Prostate gland (tissue), 2 donors: ENCODE data around the gene QTRT2. TPM values are rescaled to one million over a fixed set of nuclear protein-coding genes. Genes with fewer than 3 reads are reported as not detected.

Source experiments
- DNase-seq: peaks from one replicate; pipeline ENCODE4 v3.0.0-alpha.2; 2019; ENCODE audit warnings: low spot score
- H3K27ac ChIP-seq, 2 donors: fragments of 200-600 bp; sonication (generic); 2 replicates each; pipeline ENCODE4 v1.5.1; 2017 to 2019
- H3K27me3 ChIP-seq: fragments of 200-600 bp; sonication (generic); replicated peaks from 2 replicates; pipeline ENCODE4 v1.5.1; 2019; ENCODE audit not compliant: insufficient read depth
- H3K36me3 ChIP-seq, 2 donors: fragments of 200-600 bp; sonication (generic); 1 replicate in 1 of 2; 2 replicates in 1 of 2; pipeline versions ENCODE4 v1.5.1 to v1.8.1; 2017 to 2019
- H3K4me1 ChIP-seq: fragments of 200-600 bp; sonication (generic); replicated peaks from 2 replicates; pipeline ENCODE4 v1.5.1; 2019
- H3K4me3 ChIP-seq, 2 donors: fragments of 200-600 bp; sonication (generic); 2 replicates each; pipeline ENCODE4 v1.5.1; 2017 to 2019
- H3K9me3 ChIP-seq: fragments of 200-600 bp; sonication (generic); 2 replicates; pipeline ENCODE4 v1.5.1; 2017
- POLR2A ChIP-seq: fragments of 450-650 bp; IDR thresholded peaks from one replicate; pipeline ENCODE4 v1.6.1; 2016; ENCODE audit warnings: antibody characterized with exemption, mild to moderate bottlenecking
- POLR2AphosphoS5 ChIP-seq: sonication (generic); formaldehyde crosslinking; IDR thresholded peaks from one replicate; pipeline ENCODE4 v1.6.1; 2017; ENCODE audit warnings: antibody characterized with exemption
- WGBS: methylation state at CpG from one replicate; pipeline ENCODE4 v1.1.5; 2018; 5-methylcytosine and 5-hydroxymethylcytosine counted together
- intact Hi-C: fragments of 100-400 bp; cut with DNase I; formaldehyde crosslinking; loops from one replicate; pipeline ENCODE4 v1.14.2; 2022
- total RNA-seq, 2 donors: library from RNA; depleted of rRNA; stranded (reverse); fragments of >200 nt; gene quantifications; one replicate each; pipeline ENCODE4 v1.1.0, GENCODE V29; 2016
- TF ChIP-seq, protein P1 (sequence below), 4 experiments: fragments of 200-600 bp in 2 of 4; fragments of 450-650 bp in 2 of 4; sonication (generic) in 2 of 4; IDR thresholded peaks; 1 replicate in 3 of 4; 2 replicates in 1 of 4; pipeline ENCODE4 v1.5.1; 2016 to 2019; ENCODE audit warnings: antibody characterized with exemption in 4 of 4, mild to moderate bottlenecking in 2 of 4, moderate library complexity in 2 of 4

QTRT2 gene
- total RNA-seq, 2 donors from 2014 or later = 11.7 to 20.8 TPM

GRCh38 chr3:114103858-114104257 lies 47.3 kb downstream of the QTRT2 start:
- intact Hi-C loops = no loop called here
- no peaks in the 10 kb centered on the region for H3K27me3 ChIP-seq
- no peaks in the 10 kb centered on the region for H3K36me3 ChIP-seq
- TF ChIP-seq POLR2A (no peak), POLR2AphosphoS5 (no peak)
- TF ChIP-seq, protein P1, sequence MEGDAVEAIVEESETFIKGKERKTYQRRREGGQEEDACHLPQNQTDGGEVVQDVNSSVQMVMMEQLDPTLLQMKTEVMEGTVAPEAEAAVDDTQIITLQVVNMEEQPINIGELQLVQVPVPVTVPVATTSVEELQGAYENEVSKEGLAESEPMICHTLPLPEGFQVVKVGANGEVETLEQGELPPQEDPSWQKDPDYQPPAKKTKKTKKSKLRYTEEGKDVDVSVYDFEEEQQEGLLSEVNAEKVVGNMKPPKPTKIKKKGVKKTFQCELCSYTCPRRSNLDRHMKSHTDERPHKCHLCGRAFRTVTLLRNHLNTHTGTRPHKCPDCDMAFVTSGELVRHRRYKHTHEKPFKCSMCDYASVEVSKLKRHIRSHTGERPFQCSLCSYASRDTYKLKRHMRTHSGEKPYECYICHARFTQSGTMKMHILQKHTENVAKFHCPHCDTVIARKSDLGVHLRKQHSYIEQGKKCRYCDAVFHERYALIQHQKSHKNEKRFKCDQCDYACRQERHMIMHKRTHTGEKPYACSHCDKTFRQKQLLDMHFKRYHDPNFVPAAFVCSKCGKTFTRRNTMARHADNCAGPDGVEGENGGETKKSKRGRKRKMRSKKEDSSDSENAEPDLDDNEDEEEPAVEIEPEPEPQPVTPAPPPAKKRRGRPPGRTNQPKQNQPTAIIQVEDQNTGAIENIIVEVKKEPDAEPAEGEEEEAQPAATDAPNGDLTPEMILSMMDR (IDR thresholded peaks at IDR 0.05) = no peak
- no peaks in the 10 kb centered on the region for H3K4me1 ChIP-seq
- WGBS = 93% methylated on average over 4 of the region's 4 CpGs
- no peaks in the 10 kb centered on the region for H3K9me3 ChIP-seq
- DNase-seq = no peak
- H3K4me3 ChIP-seq = no peak overlapping the region
- no peak overlapping the region for H3K27ac ChIP-seq

GRCh38 chr3:114104414-114104813 lies 47.9 kb downstream of the QTRT2 start:
- 75% methylated on average over 3 of the region's 3 CpGs for WGBS
- no peaks in the 10 kb centered on the region for H3K27me3 ChIP-seq
- DNase-seq = no peak

DNA sequence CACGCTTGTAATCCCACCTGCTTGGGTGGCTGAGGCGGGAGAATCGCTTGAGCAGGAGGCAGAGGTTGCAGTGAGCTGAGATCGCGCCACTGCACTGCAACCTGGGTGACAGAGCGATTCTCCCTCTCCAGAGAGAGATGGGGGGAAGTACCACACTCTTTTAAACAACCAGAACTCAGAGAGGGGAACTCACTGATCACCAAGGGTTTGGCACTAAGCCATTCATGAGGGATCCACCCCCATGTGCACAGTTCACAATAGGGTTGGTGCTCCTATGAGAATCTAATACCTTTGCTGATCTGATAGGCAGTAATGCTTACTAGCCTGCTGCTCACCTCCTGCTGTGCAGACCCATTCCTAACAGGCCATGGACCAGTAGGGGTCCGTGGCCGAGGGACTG lies 51.6 kb downstream of the QTRT2 start:
- intact Hi-C loops = no loop called here
- no peak for DNase-seq
- 91% methylated on average over 8 of the region's 8 CpGs for WGBS
- H3K27ac ChIP-seq = no peak overlapping the region
- H3K9me3 ChIP-seq = no peaks in the 10 kb centered on the region
- H3K36me3 ChIP-seq = no peaks in the 10 kb centered on the region
- TF ChIP-seq POLR2A (no peak), POLR2AphosphoS5 (no peak)
- TF ChIP-seq, protein P1 (IDR thresholded peaks at IDR 0.05) = no peak
- H3K27me3 ChIP-seq = no peaks in the 10 kb centered on the region
- H3K4me3 ChIP-seq = no peak overlapping the region
- no peaks in the 10 kb centered on the region for H3K4me1 ChIP-seq

More at GRCh38 chr3:114104414-114104813, 47.9 kb downstream of the QTRT2 start:
- Histone ChIP-seq H3K36me3 (no peaks in the 10 kb centered on the region), H3K9me3 (no peaks in the 10 kb centered on the region), H3K4me3 (no peak overlapping the region), H3K27ac (no peak overlapping the region), H3K4me1 (no peaks in the 10 kb centered on the region)
- TF ChIP-seq POLR2AphosphoS5 = no peak
- no peak for TF ChIP-seq POLR2A
- TF ChIP-seq, protein P1 (IDR thresholded peaks at IDR 0.05) = no peak
- intact Hi-C loops = no loop called here

DNA sequence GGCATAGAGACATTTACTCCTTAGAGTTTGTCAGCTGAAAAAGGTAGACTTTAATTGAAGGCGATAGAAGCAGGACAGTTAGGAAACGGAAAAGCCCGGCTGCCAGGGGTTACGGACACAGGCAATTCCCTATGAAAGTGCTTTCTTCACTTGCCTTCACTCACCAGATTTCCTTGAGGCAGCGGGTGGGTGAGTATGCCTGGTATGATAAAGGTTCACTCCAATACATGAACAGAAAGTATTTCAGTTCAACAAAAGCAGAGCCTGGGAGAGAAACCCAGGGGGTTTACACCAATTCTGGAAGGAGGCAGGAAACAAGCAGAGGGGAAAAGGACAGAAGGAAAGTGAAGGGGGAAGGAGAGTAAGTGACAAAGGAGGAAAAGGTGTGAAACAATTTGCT lies 53.9 kb downstream of the QTRT2 start:
- H3K4me1 ChIP-seq = no peaks in the 10 kb centered on the region
- intact Hi-C loops = no loop called here
- 80% methylated on average over 5 of the region's 5 CpGs for WGBS
- no peaks in the 10 kb centered on the region for H3K9me3 ChIP-seq
- H3K27me3 ChIP-seq = no peaks in the 10 kb centered on the region
- no peaks in the 10 kb centered on the region for H3K36me3 ChIP-seq
- no peak overlapping the region for H3K27ac ChIP-seq
- no peak for DNase-seq
- H3K4me3 ChIP-seq = no peak overlapping the region
- TF ChIP-seq, protein P1 (IDR thresholded peaks at IDR 0.05) = no peak
- TF ChIP-seq POLR2A = no peak

DNA sequence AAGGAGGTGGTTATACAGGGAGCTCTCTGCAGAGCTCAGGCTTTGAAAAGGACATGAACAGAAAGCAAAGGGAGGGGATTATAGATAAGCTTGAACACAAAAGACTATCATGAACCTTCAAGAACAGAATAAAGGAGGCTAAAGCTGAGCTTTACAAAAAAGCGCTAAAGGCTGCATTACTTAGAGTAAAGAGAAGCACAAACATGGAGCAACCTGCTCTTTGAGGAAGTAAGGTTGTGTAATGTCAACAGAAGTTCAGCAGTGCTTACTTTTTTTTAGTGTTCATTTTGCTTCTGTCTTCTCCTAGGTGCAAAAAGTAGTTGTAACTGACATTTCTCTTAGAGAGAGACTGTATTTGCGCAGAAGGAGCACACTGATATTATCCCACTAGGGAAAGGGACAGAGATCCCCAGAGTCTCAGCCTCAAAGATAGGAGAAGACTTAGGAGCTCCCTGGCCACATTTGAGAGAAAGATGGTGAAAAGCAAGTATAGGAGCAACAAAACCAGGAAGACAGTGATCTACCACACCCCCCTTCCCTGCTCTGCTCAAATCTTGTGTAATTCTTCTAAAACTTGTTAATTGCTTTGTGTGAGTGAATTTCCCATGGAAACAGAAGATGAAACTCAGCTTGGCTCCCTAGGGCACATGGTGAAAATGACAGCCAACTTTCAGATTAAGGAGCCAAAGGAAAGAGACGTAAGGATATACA lies 54.7 kb downstream of the QTRT2 start:
- TF ChIP-seq, protein P1 (IDR thresholded peaks at IDR 0.05) = no peak
- TF ChIP-seq POLR2A (no peak), POLR2AphosphoS5 (no peak)
- Histone ChIP-seq H3K27ac (no peak overlapping the region), H3K4me3 (no peak overlapping the region), H3K4me1 (no peaks in the 10 kb centered on the region), H3K9me3 (no peaks in the 10 kb centered on the region), H3K27me3 (no peaks in the 10 kb centered on the region), H3K36me3 (no peaks in the 10 kb centered on the region)
- DNase-seq = no peak
- WGBS = 59% methylated on average over 3 of the region's 3 CpGs
- intact Hi-C loops = no loop called here
